HEK293T (cell line): ENCODE data around the gene SPINK4.

Source experiments
- CTCF ChIA-PET: fragments of 350-600 bp; formaldehyde crosslinking; extraction: SDS; loops from one replicate; lab custom pipeline; 2021; ENCODE audit warnings: antibody characterized with exemption, inconsistent platforms; lab: Yijun Ruan, JAX
- POLR2A ChIA-PET: fragments of 350-600 bp; formaldehyde crosslinking; extraction: SDS; loops from one replicate; lab custom pipeline; 2020; ENCODE audit warnings: antibody characterized with exemption, inconsistent platforms; lab: Yijun Ruan, JAX
- DNase-seq: peaks from one replicate; pipeline ENCODE4 v3.0.0; 2012; ENCODE audit warnings: mixed read lengths; ENCODE audit errors: extremely low spot score
- ARNT ChIP-seq: fragments of 450-650 bp; IDR thresholded peaks from 2 replicates; pipeline ENCODE4 v1.6.1; 2017; ENCODE audit warnings: mild to moderate bottlenecking
- BHLHE40 ChIP-seq: fragments of 450-650 bp; IDR thresholded peaks from 2 replicates; pipeline ENCODE4 v1.6.1; 2016; ENCODE audit warnings: mild to moderate bottlenecking, moderate library complexity, borderline replicate concordance
- CTBP1 ChIP-seq: fragments of 450-650 bp; IDR thresholded peaks from 2 replicates; pipeline ENCODE4 v1.6.1; 2016; ENCODE audit warnings: borderline replicate concordance
- ELF4 ChIP-seq: fragments of 450-650 bp; IDR thresholded peaks from 2 replicates; pipeline ENCODE4 v1.6.1; 2017; ENCODE audit warnings: antibody characterized with exemption
- FOXA1 ChIP-seq: fragments of 450-650 bp; IDR thresholded peaks from 2 replicates; pipeline ENCODE4 v1.6.1; 2016; ENCODE audit warnings: mild to moderate bottlenecking
- FOXK2 ChIP-seq: fragments of 450-650 bp; IDR thresholded peaks from 2 replicates; pipeline ENCODE4 v1.6.1; 2016; ENCODE audit warnings: mild to moderate bottlenecking
- FOXM1 ChIP-seq: fragments of 450-650 bp; IDR thresholded peaks from 2 replicates; pipeline ENCODE4 v1.6.1; 2017; ENCODE audit warnings: mild to moderate bottlenecking, borderline replicate concordance
- HDGF ChIP-seq: fragments of 450-650 bp; IDR thresholded peaks from 2 replicates; pipeline ENCODE4 v1.6.1; 2017; ENCODE audit warnings: antibody characterized with exemption, borderline replicate concordance
- L3MBTL2 ChIP-seq: fragments of 450-650 bp; conservative IDR thresholded peaks from 2 replicates; pipeline ENCODE4 v1.6.1; 2016; ENCODE audit warnings: mild to moderate bottlenecking
- LEF1 ChIP-seq: fragments of 450-650 bp; IDR thresholded peaks from 2 replicates; pipeline ENCODE4 v1.6.1; 2017; ENCODE audit warnings: mild to moderate bottlenecking, borderline replicate concordance
- NFRKB ChIP-seq: fragments of 450-650 bp; IDR thresholded peaks from 2 replicates; pipeline ENCODE4 v1.6.1; 2016; ENCODE audit warnings: mild to moderate bottlenecking, moderate library complexity
- PKNOX1 ChIP-seq: fragments of 450-650 bp; IDR thresholded peaks from 2 replicates; pipeline ENCODE4 v1.6.1; 2016
- SP1 ChIP-seq: fragments of 450-650 bp; IDR thresholded peaks from 2 replicates; pipeline ENCODE4 v1.6.1; 2017
- SUZ12 ChIP-seq: fragments of 450-650 bp; IDR thresholded peaks from 2 replicates; pipeline ENCODE4 v1.6.1; 2016; ENCODE audit warnings: mild to moderate bottlenecking
- TARDBP ChIP-seq: fragments of 450-650 bp; IDR thresholded peaks from 2 replicates; pipeline ENCODE4 v1.6.1; 2016
- ZNF384 ChIP-seq: fragments of 450-650 bp; IDR thresholded peaks from 2 replicates; pipeline ENCODE4 v1.6.1; 2016

Gene SPINK4

GRCh38 chr9:33291901-33292300 lies 51.9 kb downstream of the SPINK4 start:
- ChIA-PET POLR2A (no interaction called here), CTCF (no interaction called here)
- TF ChIP-seq LEF1 (no peak), BHLHE40 (no peak), ARNT (no peak), PKNOX1 (no peak), FOXM1 (no peak), ZNF384 (no peak), ELF4 (no peak), SP1 (no peak), CTBP1 (no peak), HDGF (no peak), L3MBTL2 (no peak), NFRKB (no peak), FOXA1 (no peak), TARDBP (no peak), SUZ12 (no peak), FOXK2 (no peak)
- DNase-seq, result no peak

GRCh38 chr9:33293782-33294181 lies 53.8 kb downstream of the SPINK4 start:
- CTCF ChIA-PET, result no interaction called here
- DNase-seq, result no peak

GRCh38 chr9:33294670-33295432 lies 54.9 kb downstream of the SPINK4 start:
- CTCF ChIA-PET, result no interaction called here
- DNase-seq, result no peak
- POLR2A ChIA-PET, result no interaction called here
- TF ChIP-seq PKNOX1 (no peak), NFRKB (no peak), SUZ12 (no peak), TARDBP (no peak), HDGF (no peak), SP1 (no peak), FOXM1 (no peak), FOXK2 (no peak), L3MBTL2 (no peak), FOXA1 (no peak), CTBP1 (no peak), BHLHE40 (no peak), ELF4 (no peak), LEF1 (no peak), ARNT (no peak)

More at GRCh38 chr9:33293782-33294181, 53.8 kb downstream of the SPINK4 start:
- TF ChIP-seq SUZ12 (no peak), LEF1 (no peak), L3MBTL2 (no peak)
- POLR2A ChIA-PET, result no interaction called here

- CTCF ChIA-PET, result no interaction called here
Observed at GRCh38 chr9:33295571-33295970, 55.6 kb downstream of the SPINK4 start.

GRCh38 chr9:33297432-33297831 lies 57.5 kb downstream of the SPINK4 start:
- ChIA-PET CTCF (no interaction called here), POLR2A (no interaction called here)
- TF ChIP-seq ARNT (no peak), ZNF384 (no peak), HDGF (no peak), NFRKB (no peak)
- DNase-seq, result no peak

More at GRCh38 chr9:33295571-33295970, 55.6 kb downstream of the SPINK4 start:
- DNase-seq, result no peak
- TF ChIP-seq BHLHE40, result no peak
- no peak for TF ChIP-seq FOXK2
- TF ChIP-seq FOXM1, result no peak
- TF ChIP-seq ZNF384, result no peak
- no peak for TF ChIP-seq PKNOX1
- no peak for TF ChIP-seq ARNT
- POLR2A ChIA-PET, result no interaction called here
